C4-2B (cell line): Measurements from ENCODE around the gene CCDC57.

ENCODE experiments used
- ZFX ChIP-seq: fragments of 450-650 bp; IDR thresholded peaks from 2 replicates; pipeline ENCODE4 v1.6.1; 2017
- TF ChIP-seq, protein P1 (sequence below): fragments of 450-650 bp; conservative IDR thresholded peaks from 2 replicates; pipeline ENCODE4 v1.5.1; 2017; ENCODE audit warnings: mild to moderate bottlenecking

DNA sequence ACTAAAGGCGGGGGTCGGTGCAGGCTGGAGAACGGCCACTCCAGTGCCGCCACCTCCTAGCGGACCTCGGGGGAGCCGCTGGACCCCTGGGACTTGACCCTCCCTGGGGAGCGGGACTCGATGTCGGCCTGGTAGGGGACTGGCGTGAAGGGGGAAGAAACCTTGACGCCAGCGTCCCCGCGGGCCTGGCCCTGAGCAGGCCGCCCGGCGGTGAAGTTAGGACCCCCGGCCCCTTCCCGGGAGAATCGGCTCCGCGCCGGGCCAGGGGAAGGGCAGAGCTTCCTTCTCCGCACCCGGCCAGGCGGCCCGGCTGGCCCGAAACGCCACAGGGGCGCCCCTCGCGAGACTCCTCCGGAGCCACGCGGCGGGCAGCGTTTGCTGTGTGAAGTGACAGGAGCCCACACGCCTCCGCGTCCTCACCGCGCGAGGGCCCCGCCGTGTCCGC, 147.4 kb downstream of the CCDC57 start:
- TF ChIP-seq, protein P1, sequence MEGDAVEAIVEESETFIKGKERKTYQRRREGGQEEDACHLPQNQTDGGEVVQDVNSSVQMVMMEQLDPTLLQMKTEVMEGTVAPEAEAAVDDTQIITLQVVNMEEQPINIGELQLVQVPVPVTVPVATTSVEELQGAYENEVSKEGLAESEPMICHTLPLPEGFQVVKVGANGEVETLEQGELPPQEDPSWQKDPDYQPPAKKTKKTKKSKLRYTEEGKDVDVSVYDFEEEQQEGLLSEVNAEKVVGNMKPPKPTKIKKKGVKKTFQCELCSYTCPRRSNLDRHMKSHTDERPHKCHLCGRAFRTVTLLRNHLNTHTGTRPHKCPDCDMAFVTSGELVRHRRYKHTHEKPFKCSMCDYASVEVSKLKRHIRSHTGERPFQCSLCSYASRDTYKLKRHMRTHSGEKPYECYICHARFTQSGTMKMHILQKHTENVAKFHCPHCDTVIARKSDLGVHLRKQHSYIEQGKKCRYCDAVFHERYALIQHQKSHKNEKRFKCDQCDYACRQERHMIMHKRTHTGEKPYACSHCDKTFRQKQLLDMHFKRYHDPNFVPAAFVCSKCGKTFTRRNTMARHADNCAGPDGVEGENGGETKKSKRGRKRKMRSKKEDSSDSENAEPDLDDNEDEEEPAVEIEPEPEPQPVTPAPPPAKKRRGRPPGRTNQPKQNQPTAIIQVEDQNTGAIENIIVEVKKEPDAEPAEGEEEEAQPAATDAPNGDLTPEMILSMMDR: no peak
- TF ChIP-seq ZFX: no peak
